Smooth muscle cell of the umbilical artery (primary cell): ENCODE results near the gene KHDC4. TPM values are rescaled to one million over a fixed set of nuclear protein-coding genes. Genes with fewer than 3 reads are reported as not detected.

Source experiments
- total RNA-seq: library from RNA; depleted of rRNA; stranded (reverse); fragments of >200 nt; gene quantifications from 2 replicates; pipeline ENCODE4 v1.2.3, GENCODE V29; 2014

The KHDC4 gene
- 32.1 and 32.8 TPM in 2 replicates for total RNA-seq

DNA sequence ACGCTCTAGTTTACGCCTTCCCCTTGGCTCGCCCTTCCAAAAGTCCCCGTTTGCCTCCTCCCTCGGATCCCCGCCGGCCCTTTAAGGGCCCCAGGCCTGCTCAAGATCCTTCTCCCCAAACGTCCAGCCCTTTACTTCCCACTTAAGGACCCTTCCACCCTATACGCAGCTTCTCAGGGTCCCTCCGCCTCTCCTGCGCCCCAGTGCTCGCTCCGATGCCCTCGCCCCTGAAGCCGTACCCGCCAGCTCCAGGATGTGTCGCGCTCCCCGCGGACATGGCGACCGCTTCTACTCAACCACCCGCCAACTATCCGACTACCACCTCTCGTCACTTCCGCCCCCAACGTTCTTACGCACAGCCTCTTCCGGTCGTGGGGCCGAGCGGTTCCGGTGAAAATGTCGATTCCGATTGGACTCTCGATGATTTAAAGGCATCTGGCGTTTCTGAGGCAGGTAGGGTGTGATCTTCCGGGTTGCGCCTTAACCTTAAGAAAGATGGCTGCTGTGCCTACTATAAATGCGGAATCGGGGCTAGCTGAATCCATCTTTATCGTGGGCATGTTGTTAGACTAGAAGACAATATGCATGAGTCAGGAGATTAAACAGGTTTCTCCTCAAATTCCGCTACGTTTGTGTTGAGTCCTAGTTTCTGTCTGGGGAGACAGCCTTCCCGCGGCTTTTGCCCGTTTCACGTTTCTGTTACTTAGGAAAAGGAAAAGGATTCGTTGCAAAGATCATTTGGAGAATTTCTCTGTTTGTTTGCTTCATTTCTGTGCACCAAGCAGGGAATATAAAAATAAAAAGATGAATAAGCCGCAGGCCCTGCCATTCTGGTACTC lies at the start of gene KHDC4:
KHDC4 (minus strand) TSS at position 317 of the 839 bp plus-strand sequence; CDS start at position 277, 40 bp downstream.

DNA sequence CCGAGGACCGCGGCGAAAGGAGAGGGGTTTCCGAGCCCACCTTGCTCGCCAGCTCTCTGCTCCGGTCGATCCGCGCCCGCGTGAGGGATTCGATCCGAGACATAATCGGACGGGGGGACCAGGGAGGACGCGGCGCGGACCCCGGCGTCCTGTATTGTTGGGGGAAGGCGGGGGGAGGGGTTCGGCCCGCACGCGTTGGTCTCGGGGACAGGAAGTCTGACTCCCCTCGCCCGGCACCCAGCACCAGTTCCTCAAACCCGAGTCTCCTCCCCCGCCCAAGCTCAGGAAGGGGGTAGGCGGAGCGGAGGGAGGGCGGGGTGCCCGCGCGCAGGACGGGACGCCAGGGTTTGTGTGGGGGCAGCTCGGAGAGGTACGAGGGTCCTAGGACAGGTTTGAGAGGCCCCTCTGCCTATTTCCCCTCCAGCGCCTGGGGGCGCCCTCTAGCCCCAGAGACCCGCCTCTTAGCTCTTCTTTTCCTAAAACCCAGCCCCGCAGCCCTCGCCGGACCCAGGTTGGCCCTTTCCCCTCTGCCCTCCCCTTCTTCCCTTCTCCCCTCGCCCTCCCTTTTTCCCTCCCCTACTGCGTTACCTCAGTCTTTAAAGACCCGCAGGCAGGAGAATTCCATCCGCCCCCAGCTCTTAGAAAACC lies 44.2 kb upstream of the KHDC4 start, which contains the start of gene ARHGEF2:
ARHGEF2 (minus strand) TSS at position 223 of the 648 bp plus-strand sequence; CDS start at position 103, 120 bp downstream.

DNA sequence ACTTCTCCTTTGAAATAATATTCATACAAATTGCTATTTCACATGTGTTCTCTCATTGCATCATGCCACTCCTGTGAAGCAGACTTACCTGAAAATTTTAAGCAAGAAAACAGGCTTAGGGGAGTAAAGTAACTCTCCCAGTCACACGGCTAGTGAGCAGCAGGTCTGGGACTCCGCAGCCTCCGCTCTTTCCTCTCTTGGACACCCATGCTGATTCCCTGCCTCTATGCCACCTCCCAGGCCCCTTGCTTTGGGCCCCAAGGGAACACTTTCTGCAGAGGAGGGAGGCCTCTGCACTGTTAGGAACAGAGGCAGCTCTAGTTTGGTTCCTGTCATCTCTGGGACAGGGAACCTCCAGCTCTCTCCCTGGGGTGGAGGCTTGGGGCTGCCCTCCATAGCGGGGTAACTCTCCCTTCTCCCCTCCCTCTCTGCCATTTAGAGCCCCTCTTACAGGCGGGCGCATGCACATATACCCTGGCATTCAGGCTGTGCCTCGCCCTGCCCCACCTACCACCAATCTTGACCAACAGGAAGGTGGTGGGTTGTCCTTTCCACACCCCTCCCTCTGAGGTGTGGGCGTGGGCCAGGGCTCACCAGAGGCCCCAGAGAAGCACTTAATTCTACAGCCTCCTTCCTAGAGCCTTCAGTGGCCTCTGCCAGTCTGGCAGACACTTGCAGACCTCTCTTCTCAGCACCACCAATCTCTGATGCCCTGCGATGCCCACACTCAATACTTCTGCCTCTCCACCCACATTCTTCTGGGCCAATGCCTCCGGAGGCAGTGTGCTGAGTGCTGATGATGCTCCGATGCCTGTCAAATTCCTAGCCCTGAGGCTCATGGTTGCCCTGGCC lies 7.0 kb upstream of the KHDC4 start, which contains the start of gene RXFP4:
RXFP4 (plus strand) TSS at position 646 of the 852 bp plus-strand sequence; CDS start at position 718, 72 bp downstream.

DNA sequence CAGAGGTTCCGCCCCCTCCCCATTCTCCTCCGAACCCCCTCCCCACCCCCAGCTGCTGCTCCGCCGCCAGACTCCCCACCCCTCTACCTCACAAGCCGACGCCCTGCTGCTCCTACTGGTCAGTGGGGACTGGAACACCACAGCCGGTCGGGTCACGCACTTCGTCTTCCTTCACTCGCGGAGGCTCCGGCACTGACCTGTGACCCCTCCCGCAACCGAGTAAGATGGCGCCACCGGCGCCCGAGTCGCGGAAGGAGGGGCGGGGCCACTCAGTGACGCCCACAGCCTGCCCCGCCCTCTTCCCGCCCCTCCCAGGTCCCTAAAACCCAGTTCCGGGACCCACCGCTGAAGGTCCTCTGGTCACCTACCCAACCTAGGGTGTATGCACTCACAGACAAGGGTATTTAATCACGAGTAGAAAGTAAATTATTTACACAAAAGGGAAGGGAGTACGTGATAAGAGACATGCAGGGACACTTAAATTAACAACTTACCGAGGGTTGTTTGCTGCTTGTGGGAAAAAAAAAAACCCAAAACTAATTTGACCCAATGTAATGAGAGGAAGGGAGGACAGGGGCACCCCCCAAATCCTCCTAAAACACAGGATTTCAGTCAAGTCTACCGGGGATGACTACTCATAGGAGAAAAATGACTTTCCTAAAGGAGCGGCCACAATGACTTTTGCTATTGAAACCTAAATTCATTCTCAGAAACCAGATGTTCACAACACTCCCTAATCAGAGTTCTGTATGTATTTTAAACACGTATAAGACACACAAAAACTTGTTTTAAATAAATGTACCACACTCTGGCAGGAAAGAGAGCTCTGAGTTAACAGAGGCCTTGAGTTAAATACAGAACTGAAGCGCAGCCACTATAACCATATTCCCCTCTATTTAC lies 22.8 kb downstream of the KHDC4 start, which contains the start of gene RIT1:
RIT1 (minus strand) TSS at position 194 of the 900 bp plus-strand sequence. CDS start 588 bp downstream, outside the sequence.

Other genes with a start within 250 kb of the KHDC4 start
- gene YY1AP1, start 245.6 kb downstream of the KHDC4 start, total RNA-seq: 36.3 and 56.1 TPM in 2 replicates
- 53.7 and 71.6 TPM in 2 replicates for gene DAP3, start 245.3 kb downstream of the KHDC4 start, total RNA-seq
- 32.7 and 42.5 TPM in 2 replicates for gene GON4L, start 77.2 kb downstream of the KHDC4 start, total RNA-seq
- 46.9 and 65.6 TPM in 2 replicates for gene SYT11, start 74.8 kb downstream of the KHDC4 start, total RNA-seq
- 51.5 and 55.8 TPM in 2 replicates for gene RIT1, start 23.1 kb downstream of the KHDC4 start, total RNA-seq
- 0.30 TPM in 1 of 2 replicates, not detected in the other for gene RXFP4, start 7.2 kb upstream of the KHDC4 start, total RNA-seq
- 90.3 and 107 TPM in 2 replicates for gene ARHGEF2, start 44.1 kb upstream of the KHDC4 start, total RNA-seq
- gene SSR2, start 86.5 kb upstream of the KHDC4 start, total RNA-seq: 606 and 1,121 TPM in 2 replicates
- 10.7 and 19.0 TPM in 2 replicates for gene UBQLN4, start 119.4 kb upstream of the KHDC4 start, total RNA-seq
- 32.4 and 57.6 TPM in 2 replicates for gene LAMTOR2, start 120.4 kb upstream of the KHDC4 start, total RNA-seq
- not detected in 2 replicates for gene RAB25, start 126.7 kb upstream of the KHDC4 start, total RNA-seq
- 3.3 and 7.4 TPM in 2 replicates for gene MEX3A, start 148.1 kb upstream of the KHDC4 start, total RNA-seq
- gene LMNA, start 180.3 kb upstream of the KHDC4 start, total RNA-seq: 365 and 755 TPM in 2 replicates
- gene SEMA4A, start 219.2 kb upstream of the KHDC4 start, total RNA-seq: 0.55 and 0.59 TPM in 2 replicates